Nephron progenitor cell (in vitro differentiated cells): ENCODE data around the gene KMT2C.

Experiments
- DNase-seq: peaks from one replicate; pipeline ENCODE4 v3.0.0; 2021
- H3K27ac Mint-ChIP-seq: 2 replicates; pipeline ENCODE4 v1.8.0; 2021; ENCODE audit warnings: mild to moderate bottlenecking, moderate library complexity, mixed read lengths
- H3K27me3 Mint-ChIP-seq: 2 replicates; pipeline ENCODE4 v1.8.0; 2021; ENCODE audit warnings: mild to moderate bottlenecking, low read depth, mixed read lengths; ENCODE audit not compliant: poor library complexity
- H3K36me3 Mint-ChIP-seq: 2 replicates; pipeline ENCODE4 v1.8.0; 2021; ENCODE audit warnings: low read depth, mixed read lengths
- H3K4me1 Mint-ChIP-seq: 2 replicates; pipeline ENCODE4 v1.8.0; 2021; ENCODE audit warnings: mixed read lengths
- H3K4me3 Mint-ChIP-seq: 2 replicates; pipeline ENCODE4 v1.8.0; 2021; ENCODE audit warnings: mild to moderate bottlenecking, moderate library complexity, mixed read lengths
- H3K9me3 Mint-ChIP-seq: 2 replicates; pipeline ENCODE4 v1.8.0; 2021; ENCODE audit warnings: mild to moderate bottlenecking, moderate library complexity, mixed read lengths
- TF ChIP-seq, protein P1 (sequence below): fragments of 200-600 bp; sonication (generic); IDR thresholded peaks from 2 replicates; pipeline ENCODE4 v1.5.0; 2021; ENCODE audit warnings: antibody characterized with exemption

KMT2C gene

GRCh38 chr7:152145853-152146466 lies 289.8 kb downstream of the KMT2C start:
- Mint-ChIP-seq H3K36me3 (peaks cover 86% of the 10 kb centered on the region), H3K9me3 (no peaks in the 10 kb centered on the region), H3K27ac (peak overlapping the region; percentile 87), H3K4me3 (no peak overlapping the region), H3K27me3 (no peaks in the 10 kb centered on the region), H3K4me1 (no peaks in the 10 kb centered on the region)
- peak; percentile 28 for DNase-seq
- TF ChIP-seq, protein P1, sequence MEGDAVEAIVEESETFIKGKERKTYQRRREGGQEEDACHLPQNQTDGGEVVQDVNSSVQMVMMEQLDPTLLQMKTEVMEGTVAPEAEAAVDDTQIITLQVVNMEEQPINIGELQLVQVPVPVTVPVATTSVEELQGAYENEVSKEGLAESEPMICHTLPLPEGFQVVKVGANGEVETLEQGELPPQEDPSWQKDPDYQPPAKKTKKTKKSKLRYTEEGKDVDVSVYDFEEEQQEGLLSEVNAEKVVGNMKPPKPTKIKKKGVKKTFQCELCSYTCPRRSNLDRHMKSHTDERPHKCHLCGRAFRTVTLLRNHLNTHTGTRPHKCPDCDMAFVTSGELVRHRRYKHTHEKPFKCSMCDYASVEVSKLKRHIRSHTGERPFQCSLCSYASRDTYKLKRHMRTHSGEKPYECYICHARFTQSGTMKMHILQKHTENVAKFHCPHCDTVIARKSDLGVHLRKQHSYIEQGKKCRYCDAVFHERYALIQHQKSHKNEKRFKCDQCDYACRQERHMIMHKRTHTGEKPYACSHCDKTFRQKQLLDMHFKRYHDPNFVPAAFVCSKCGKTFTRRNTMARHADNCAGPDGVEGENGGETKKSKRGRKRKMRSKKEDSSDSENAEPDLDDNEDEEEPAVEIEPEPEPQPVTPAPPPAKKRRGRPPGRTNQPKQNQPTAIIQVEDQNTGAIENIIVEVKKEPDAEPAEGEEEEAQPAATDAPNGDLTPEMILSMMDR, result peak; percentile 53

DNA sequence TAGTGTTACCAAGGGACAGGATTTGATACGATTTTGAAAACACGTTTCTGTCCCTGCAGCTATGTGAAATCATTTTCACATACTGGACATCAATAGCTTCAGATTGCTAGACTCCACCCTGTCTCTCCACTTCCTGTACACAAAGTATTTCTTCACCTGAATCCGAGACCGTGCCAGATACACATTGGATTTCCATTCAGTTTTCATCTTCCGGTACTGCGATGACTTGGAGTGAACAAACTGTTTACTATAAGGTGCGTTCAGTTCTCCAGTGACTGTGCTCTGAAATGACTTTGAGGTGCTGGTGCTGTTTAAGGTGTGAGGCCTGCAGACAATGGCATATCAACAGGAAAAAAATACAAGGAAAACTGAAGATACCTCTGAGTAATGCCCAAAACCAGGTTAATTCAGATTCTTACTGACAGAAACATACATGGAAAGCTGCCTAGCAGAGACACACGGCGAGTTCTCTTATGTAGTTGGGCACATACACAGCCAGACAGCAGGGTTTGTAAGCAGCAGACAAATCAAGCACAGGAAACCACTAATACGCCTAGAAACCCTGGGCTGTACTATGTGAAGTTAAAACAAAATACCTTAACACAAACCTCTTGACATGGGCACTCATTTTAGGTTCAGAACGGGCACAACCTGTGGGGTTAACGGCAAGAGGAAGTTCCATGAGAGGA lies 291.1 kb downstream of the KMT2C start:
- Mint-ChIP-seq H3K4me3 (no peak overlapping the region), H3K27me3 (no peaks in the 10 kb centered on the region), H3K4me1 (no peaks in the 10 kb centered on the region), H3K36me3 (peaks cover 88% of the 10 kb centered on the region), H3K9me3 (no peaks in the 10 kb centered on the region), H3K27ac (peak overlapping the region; percentile 58)
- no peak for DNase-seq
- TF ChIP-seq, protein P1, result no peak

DNA sequence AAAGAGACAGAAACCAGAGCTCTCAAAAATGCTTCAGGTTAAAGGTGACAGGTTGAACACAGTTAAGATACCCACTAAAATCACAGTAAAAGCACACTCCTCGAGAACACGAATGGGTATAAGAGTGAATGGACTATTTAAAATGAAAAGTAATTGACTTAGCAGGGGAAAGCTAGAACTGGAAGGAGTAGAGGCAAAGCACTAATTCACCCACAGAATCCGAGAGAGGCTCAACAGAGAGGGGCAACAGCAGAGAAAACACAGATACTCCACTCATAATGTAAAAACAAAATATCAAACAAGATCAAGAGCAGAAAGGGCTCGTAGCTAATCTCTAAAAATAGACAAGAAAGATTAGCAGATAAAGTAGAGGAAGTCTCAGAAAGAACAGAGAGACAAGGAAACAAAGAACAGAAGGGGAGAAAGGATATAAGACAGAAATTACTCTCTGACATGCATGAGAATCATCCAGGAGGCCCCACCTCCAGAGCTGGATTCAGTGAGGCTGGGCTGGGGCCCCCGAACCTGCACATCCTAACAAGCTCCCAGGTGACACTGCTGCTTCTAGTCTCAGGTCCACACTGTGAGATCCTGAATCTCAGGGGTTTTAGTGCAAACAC lies 292.7 kb downstream of the KMT2C start:
- Mint-ChIP-seq H3K27ac (peak overlapping the region; percentile 83), H3K4me1 (peaks cover 4% of the 10 kb centered on the region), H3K36me3 (peaks cover 87% of the 10 kb centered on the region), H3K27me3 (no peaks in the 10 kb centered on the region), H3K9me3 (no peaks in the 10 kb centered on the region), H3K4me3 (no peak overlapping the region)
- TF ChIP-seq, protein P1, result no peak
- no peak for DNase-seq

GRCh38 chr7:152140560-152140959 lies 295.2 kb downstream of the KMT2C start:
- no peak for DNase-seq
- Mint-ChIP-seq H3K9me3 (no peaks in the 10 kb centered on the region), H3K27me3 (no peaks in the 10 kb centered on the region), H3K4me3 (no peak overlapping the region), H3K27ac (no peak overlapping the region), H3K4me1 (peaks cover 21% of the 10 kb centered on the region), H3K36me3 (peaks cover 78% of the 10 kb centered on the region)
- TF ChIP-seq, protein P1, result no peak

DNA sequence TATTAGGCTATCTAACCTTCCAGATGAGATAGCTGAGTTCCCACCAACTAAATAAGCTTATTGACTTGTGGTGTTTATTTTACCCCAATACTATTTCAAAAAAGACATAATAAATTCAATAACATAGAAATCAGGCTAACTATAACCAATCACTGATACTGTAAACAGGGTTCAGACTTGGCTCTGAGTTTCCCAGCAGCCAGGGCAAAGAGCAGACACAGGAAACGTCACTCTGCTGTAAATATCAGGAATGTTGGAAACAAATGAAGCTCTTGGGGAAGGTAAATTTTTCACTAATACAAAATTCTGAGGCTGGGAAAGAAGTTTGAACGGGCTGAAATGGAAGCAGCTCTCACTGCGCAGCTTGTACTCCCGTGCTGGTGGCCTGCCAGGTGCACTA lies 295.7 kb downstream of the KMT2C start:
- Mint-ChIP-seq H3K27me3 (no peaks in the 10 kb centered on the region), H3K36me3 (peaks cover 74% of the 10 kb centered on the region), H3K9me3 (no peaks in the 10 kb centered on the region), H3K4me3 (no peak overlapping the region), H3K27ac (no peak overlapping the region), H3K4me1 (peaks cover 21% of the 10 kb centered on the region)
- DNase-seq, result no peak
- TF ChIP-seq, protein P1, result no peak
